Cardiac septum (tissue), 1 donor: Measurements from ENCODE around the gene SNX20. TPM values are rescaled to one million over a fixed set of nuclear protein-coding genes. Genes with fewer than 3 reads are reported as not detected.
A peak's percentile ranks its signal among the peaks of the same experiment; 100 is the strongest.

Experiments
- DNase-seq: peaks from one replicate; pipeline ENCODE4 v3.0.0-alpha.2; 2020; ENCODE audit warnings: low spot score
- intact Hi-C: fragments of 100-400 bp; cut with DNase I; formaldehyde crosslinking; loops from one replicate; pipeline ENCODE4 v1.14.0; 2022
- total RNA-seq: library from RNA; stranded (reverse); fragmentation: NEBNext Ultra II Directional; extraction: Animal tissue kit (Norgen Biotek cat#: 25700); gene quantifications from one replicate; pipeline ENCODE4 v1.2.1, GENCODE V29; 2021
- donor health status: DM: no; HTN: no; CAD: no.

The SNX20 gene
- total RNA-seq, 1 donor from 2014 or later: 0.75 TPM

- no peak for DNase-seq
- intact Hi-C loops: loop anchor here (5.0 to 10.0 kb wide), 4 partner anchors 137 to 643 kb away; partner anchors contain the start of gene CNEP1R1
These were observed 13.4 kb downstream of the SNX20 start for GRCh38 chr16:50667497-50668367.

- intact Hi-C loops: loop anchor here (5.0 to 10.0 kb wide), 4 partner anchors 138 to 642 kb away; partner anchors contain the start of gene CNEP1R1
- DNase-seq: no peak
These were observed 14.2 kb downstream of the SNX20 start for GRCh38 chr16:50666658-50667496.

- intact Hi-C loops: loop anchor here (5.0 to 10.0 kb wide), 4 partner anchors 139 to 641 kb away; partner anchors contain the start of gene CNEP1R1
- DNase-seq: peak; percentile 93
These were observed 15.8 kb downstream of the SNX20 start for GRCh38 chr16:50665128-50665878.

GRCh38 chr16:50664270-50664669 lies 16.8 kb downstream of the SNX20 start:
- DNase-seq: no peak
- intact Hi-C loops: loop anchor here (10.0 kb wide), 2 partner anchors 141 to 639 kb away; partner anchors contain the start of gene CNEP1R1

GRCh38 chr16:50662306-50662940 lies 18.7 kb downstream of the SNX20 start:
- intact Hi-C loops: loop anchor here (10.0 kb wide), 2 partner anchors 142 to 638 kb away; partner anchors contain the start of gene CNEP1R1
- DNase-seq: no peak

- no peak for DNase-seq
These were observed 21.3 kb downstream of the SNX20 start for GRCh38 chr16:50659806-50660205.

GRCh38 chr16:50657241-50657640 lies 23.9 kb downstream of the SNX20 start:
- intact Hi-C loops: no loop called here
- DNase-seq: no peak

More at GRCh38 chr16:50659806-50660205, 21.3 kb downstream of the SNX20 start:
- intact Hi-C loops: loop anchor here (10.0 kb wide), 2 partner anchors 145 to 635 kb away; partner anchors contain the start of gene CNEP1R1

GRCh38 chr16:50655558-50656055 lies 25.5 kb downstream of the SNX20 start:
- intact Hi-C loops: no loop called here
- no peak for DNase-seq

- no peak for DNase-seq
- intact Hi-C loops: no loop called here
These were observed 27.2 kb downstream of the SNX20 start for GRCh38 chr16:50653633-50654519.

GRCh38 chr16:50652836-50653425 lies 28.2 kb downstream of the SNX20 start:
- intact Hi-C loops: no loop called here
- DNase-seq: no peak

GRCh38 chr16:50651835-50652438 lies 29.2 kb downstream of the SNX20 start:
- intact Hi-C loops: no loop called here
- no peak for DNase-seq

GRCh38 chr16:50646345-50646744 lies 34.8 kb downstream of the SNX20 start:
- intact Hi-C loops: no loop called here
- DNase-seq: no peak

GRCh38 chr16:50645563-50646220 lies 35.4 kb downstream of the SNX20 start:
- DNase-seq: no peak
- intact Hi-C loops: no loop called here

- intact Hi-C loops: no loop called here
- no peak for DNase-seq
These were observed 36.4 kb downstream of the SNX20 start for GRCh38 chr16:50644729-50645128.

- intact Hi-C loops: no loop called here
- no peak for DNase-seq
These were observed 36.9 kb downstream of the SNX20 start for GRCh38 chr16:50644245-50644644.

GRCh38 chr16:50643192-50643591 lies 37.9 kb downstream of the SNX20 start:
- intact Hi-C loops: no loop called here

More at GRCh38 chr16:50643192-50643591, 37.9 kb downstream of the SNX20 start:
- no peak for DNase-seq
